Colonic mucosa (tissue), 4 donors: ENCODE measurements around the gene DNTT. TPM values are rescaled to one million over a fixed set of nuclear protein-coding genes. Genes with fewer than 3 reads are reported as not detected.

Source experiments
- DNase-seq: peaks from one replicate; pipeline ENCODE4 v3.0.0-alpha.2; 2020
- H3K27ac ChIP-seq: fragments of 200-600 bp; one replicate; pipeline ENCODE4 v1.8.0; 2021
- H3K27me3 ChIP-seq: fragments of 200-600 bp; one replicate; pipeline ENCODE4 v1.8.0; 2021
- H3K36me3 ChIP-seq: fragments of 200-600 bp; one replicate; pipeline ENCODE4 v1.8.0; 2021
- H3K4me1 ChIP-seq: fragments of 200-600 bp; one replicate; pipeline ENCODE4 v1.8.0; 2021; ENCODE audit warnings: mild to moderate bottlenecking
- H3K4me3 ChIP-seq: fragments of 200-600 bp; one replicate; pipeline ENCODE4 v1.8.0; 2021
- H3K9ac ChIP-seq, 2 donors: one replicate each; pipeline ENCODE4 v1.7.0; 2013; ENCODE audit warnings: control low read depth in 2 of 2, low read depth in 2 of 2, low read length in 2 of 2
- H3K9me3 ChIP-seq: fragments of 200-600 bp; one replicate; pipeline ENCODE4 v1.8.0; 2021
- intact Hi-C: fragments of 100-400 bp; cut with DNase I; formaldehyde crosslinking; loops from one replicate; pipeline ENCODE4 v1.14.1; 2022
- total RNA-seq, 2 donors: library from RNA; stranded (reverse); fragmentation: NEBNext Ultra II Directional in 1 of 2; extraction: Animal tissue kit (Norgen Biotek cat#: 25700) in 1 of 2; gene quantifications; one replicate each; pipeline ENCODE4 v1.2.1, GENCODE V29; 2021
- TF ChIP-seq, protein P1 (sequence below): fragments of 200-600 bp; IDR thresholded peaks from one replicate; pipeline ENCODE4 v1.8.0; 2022; ENCODE audit warnings: antibody characterized with exemption, mild to moderate bottlenecking
- donor health status: healthy.
- donor health status: DM: no; HTN: no; CAD: no.
- donor health status: DM: no; HTN: no; CAD: no.

Gene DNTT
- total RNA-seq, 2 donors from 2014 or later, result not detected

DNA sequence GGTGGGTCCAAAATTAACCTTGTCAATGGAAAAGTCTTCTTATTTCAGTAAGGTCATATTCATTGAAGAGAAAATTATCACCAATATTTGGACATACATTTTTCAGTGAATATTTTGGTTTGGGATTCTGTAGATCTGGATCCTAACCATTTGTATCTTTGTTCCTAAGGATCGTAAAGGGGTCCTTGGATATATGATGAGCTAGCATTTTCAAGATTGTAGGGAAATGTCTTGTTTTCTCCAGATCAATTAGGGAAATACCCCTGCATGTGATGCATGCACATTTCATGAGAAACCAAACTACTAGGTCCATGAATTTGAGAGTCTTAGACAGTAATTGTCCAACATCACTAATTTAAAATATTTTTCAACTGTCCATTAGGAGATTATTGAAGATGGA is 18.0 kb downstream of the DNTT start:
- H3K27me3 ChIP-seq, result no peaks in the 10 kb centered on the region
- no peak overlapping the region for H3K4me3 ChIP-seq
- H3K4me1 ChIP-seq, result no peaks in the 10 kb centered on the region
- no peaks in the 10 kb centered on the region for H3K9me3 ChIP-seq
- TF ChIP-seq, protein P1, sequence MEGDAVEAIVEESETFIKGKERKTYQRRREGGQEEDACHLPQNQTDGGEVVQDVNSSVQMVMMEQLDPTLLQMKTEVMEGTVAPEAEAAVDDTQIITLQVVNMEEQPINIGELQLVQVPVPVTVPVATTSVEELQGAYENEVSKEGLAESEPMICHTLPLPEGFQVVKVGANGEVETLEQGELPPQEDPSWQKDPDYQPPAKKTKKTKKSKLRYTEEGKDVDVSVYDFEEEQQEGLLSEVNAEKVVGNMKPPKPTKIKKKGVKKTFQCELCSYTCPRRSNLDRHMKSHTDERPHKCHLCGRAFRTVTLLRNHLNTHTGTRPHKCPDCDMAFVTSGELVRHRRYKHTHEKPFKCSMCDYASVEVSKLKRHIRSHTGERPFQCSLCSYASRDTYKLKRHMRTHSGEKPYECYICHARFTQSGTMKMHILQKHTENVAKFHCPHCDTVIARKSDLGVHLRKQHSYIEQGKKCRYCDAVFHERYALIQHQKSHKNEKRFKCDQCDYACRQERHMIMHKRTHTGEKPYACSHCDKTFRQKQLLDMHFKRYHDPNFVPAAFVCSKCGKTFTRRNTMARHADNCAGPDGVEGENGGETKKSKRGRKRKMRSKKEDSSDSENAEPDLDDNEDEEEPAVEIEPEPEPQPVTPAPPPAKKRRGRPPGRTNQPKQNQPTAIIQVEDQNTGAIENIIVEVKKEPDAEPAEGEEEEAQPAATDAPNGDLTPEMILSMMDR, result no peak
- intact Hi-C loops, result no loop called here
- no peak overlapping the region for H3K27ac ChIP-seq
- DNase-seq, result no peak
- no peak overlapping the region for H3K9ac ChIP-seq
- no peaks in the 10 kb centered on the region for H3K36me3 ChIP-seq

GRCh38 chr10:96324447-96324846 is 20.2 kb downstream of the DNTT start:
- H3K9me3 ChIP-seq, result no peaks in the 10 kb centered on the region
- no peaks in the 10 kb centered on the region for H3K36me3 ChIP-seq
- H3K4me3 ChIP-seq, result no peak overlapping the region
- H3K27me3 ChIP-seq, result no peaks in the 10 kb centered on the region
- TF ChIP-seq, protein P1, result no peak
- intact Hi-C loops, result no loop called here
- no peak overlapping the region for H3K27ac ChIP-seq
- H3K4me1 ChIP-seq, result no peaks in the 10 kb centered on the region
- H3K9ac ChIP-seq, result no peak overlapping the region
- DNase-seq, result no peak

GRCh38 chr10:96325719-96326373 is 21.6 kb downstream of the DNTT start:
- H3K4me3 ChIP-seq, result no peak overlapping the region
- no peaks in the 10 kb centered on the region for H3K36me3 ChIP-seq
- no peaks in the 10 kb centered on the region for H3K4me1 ChIP-seq
- no peak overlapping the region for H3K9ac ChIP-seq
- H3K27ac ChIP-seq, result no peak overlapping the region
- TF ChIP-seq, protein P1, result no peak
- DNase-seq, result no peak
- intact Hi-C loops, result no loop called here
- H3K27me3 ChIP-seq, result no peaks in the 10 kb centered on the region
- no peaks in the 10 kb centered on the region for H3K9me3 ChIP-seq

DNA sequence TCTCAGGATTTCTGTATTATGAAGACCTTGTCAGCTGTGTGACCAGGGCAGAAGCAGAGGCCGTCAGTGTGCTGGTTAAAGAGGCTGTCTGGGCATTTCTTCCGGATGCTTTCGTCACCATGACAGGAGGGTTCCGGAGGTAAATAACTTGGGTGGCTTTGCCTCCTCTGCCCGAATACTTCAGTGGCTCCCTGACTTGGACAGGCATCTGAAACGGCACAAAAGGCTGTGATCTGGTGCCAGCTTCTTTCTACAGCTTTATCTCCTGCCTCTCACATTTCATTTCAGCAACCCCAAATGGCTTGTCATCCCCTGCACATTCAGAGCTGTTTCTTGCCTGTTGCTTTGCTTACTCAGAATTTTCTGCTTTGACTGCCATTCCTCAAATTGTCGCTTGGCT is 23.2 kb downstream of the DNTT start:
- DNase-seq, result no peak
- Histone ChIP-seq H3K36me3 (no peaks in the 10 kb centered on the region), H3K27ac (no peak overlapping the region), H3K9ac (no peak overlapping the region), H3K9me3 (no peaks in the 10 kb centered on the region), H3K4me3 (no peak overlapping the region), H3K4me1 (no peaks in the 10 kb centered on the region), H3K27me3 (no peaks in the 10 kb centered on the region)
- TF ChIP-seq, protein P1, result no peak
- intact Hi-C loops, result no loop called here

DNA sequence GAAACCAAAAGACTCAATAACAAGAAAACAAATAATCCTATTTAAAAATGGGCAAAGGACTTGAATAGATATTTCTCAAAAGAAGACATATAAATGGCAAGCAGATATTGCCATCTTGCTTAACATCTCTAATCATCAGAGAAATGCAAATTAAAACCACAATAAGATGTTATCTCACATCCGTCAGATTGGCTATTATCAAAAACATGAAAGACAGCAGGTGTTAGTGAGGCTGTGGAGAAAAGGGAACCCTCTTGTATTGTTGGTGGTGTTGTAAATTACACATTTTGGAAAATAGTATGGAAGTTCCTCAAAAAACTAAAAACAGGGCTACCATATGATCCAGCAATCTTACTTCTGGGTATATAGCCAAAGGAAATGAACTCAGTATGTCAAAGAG is 28.9 kb downstream of the DNTT start:
- no peaks in the 10 kb centered on the region for H3K27me3 ChIP-seq

More for the DNA sequence above, 28.9 kb downstream of the DNTT start:
- intact Hi-C loops, result loop anchor here (10.0 kb wide), 1 partner anchor 318 kb away; no protein-coding TSS in a partner anchor
- H3K27ac ChIP-seq, result no peak overlapping the region
- H3K4me3 ChIP-seq, result no peak overlapping the region
- H3K9ac ChIP-seq, result no peak overlapping the region
- no peaks in the 10 kb centered on the region for H3K36me3 ChIP-seq
- no peaks in the 10 kb centered on the region for H3K9me3 ChIP-seq
- H3K4me1 ChIP-seq, result no peaks in the 10 kb centered on the region
- no peak for DNase-seq
- TF ChIP-seq, protein P1, result no peak
